H54 (cell line): ENCODE data around the gene DMTF1.

Experiments used
- DNase-seq: peaks from one replicate; pipeline ENCODE4 v3.0.0; 2011; ENCODE audit warnings: low spot score, mixed read lengths; ENCODE audit not compliant: insufficient read length
- FAIRE-seq: peaks from 3 replicates; lab custom pipeline; 2011; peaks lifted over from hg19 to GRCh38; lab: Jason Lieb, UNC
- POLR2A ChIP-seq: IDR thresholded peaks from 2 replicates; pipeline ENCODE4 v1.6.1; 2011; ENCODE audit warnings: low read depth, mild to moderate bottlenecking, low read length

The DMTF1 gene

GRCh38 chr7:87128861-87129267, 23.4 kb upstream of the DMTF1 start:
- DNase-seq (no peak), FAIRE-seq (no peak)
- no peak for TF ChIP-seq POLR2A

GRCh38 chr7:87129332-87129731, 22.9 kb upstream of the DMTF1 start:
- TF ChIP-seq POLR2A = no peak
- FAIRE-seq (no peak), DNase-seq (no peak)

- DNase-seq (no peak), FAIRE-seq (no peak)
- no peak for TF ChIP-seq POLR2A
These were observed 22.4 kb upstream of the DMTF1 start for GRCh38 chr7:87129848-87130247.

GRCh38 chr7:87131771-87132170, 20.5 kb upstream of the DMTF1 start:
- FAIRE-seq (no peak), DNase-seq (no peak)
- no peak for TF ChIP-seq POLR2A

GRCh38 chr7:87137271-87137670, 15.0 kb upstream of the DMTF1 start:
- FAIRE-seq (no peak), DNase-seq (no peak)
- TF ChIP-seq POLR2A = no peak

- no peak for TF ChIP-seq POLR2A
- no peak for FAIRE-seq
- no peak for DNase-seq
These were observed 12.7 kb upstream of the DMTF1 start for GRCh38 chr7:87139514-87139913.

- no peak for TF ChIP-seq POLR2A
- DNase-seq (no peak), FAIRE-seq (no peak)
These were observed 11.9 kb upstream of the DMTF1 start for GRCh38 chr7:87140271-87140748.

- no peak for TF ChIP-seq POLR2A
- FAIRE-seq (no peak), DNase-seq (no peak)
These were observed 8.0 kb upstream of the DMTF1 start for GRCh38 chr7:87144173-87144657.

GRCh38 chr7:87146740-87147386, 5.4 kb upstream of the DMTF1 start:
- TF ChIP-seq POLR2A = no peak
- DNase-seq (no peak), FAIRE-seq (no peak)

- DNase-seq (no peak), FAIRE-seq (no peak)
These were observed 4.8 kb upstream of the DMTF1 start for GRCh38 chr7:87147500-87147899.

GRCh38 chr7:87148332-87148955, 3.8 kb upstream of the DMTF1 start:
- no peak for DNase-seq
- no peak for TF ChIP-seq POLR2A
- no peak for FAIRE-seq

More at GRCh38 chr7:87147500-87147899, 4.8 kb upstream of the DMTF1 start:
- no peak for TF ChIP-seq POLR2A

- no peak for DNase-seq
- FAIRE-seq = no peak
- no peak for TF ChIP-seq POLR2A
These were observed 1.1 kb upstream of the DMTF1 start for GRCh38 chr7:87151002-87151728.

- FAIRE-seq = no peak
- no peak for TF ChIP-seq POLR2A
- peak; percentile 17 for DNase-seq
These were observed 533 bp upstream of the DMTF1 start for GRCh38 chr7:87151729-87152111.
